ENCODE results near the gene SLC16A3. TPM values are rescaled to one million over a fixed set of nuclear protein-coding genes. Genes with fewer than 3 reads are reported as not detected.

Gene SLC16A3
- total and polyA plus RNA-seq, 10 of the 15 experiments (the other 5 are each of a cell fraction or from before 2014, with no cell fraction given) = 0.10 to 46.5 (median 8.0) TPM

- WGBS (ENCODE audit: insufficient coverage, insufficient replicate concordance, low lambda C conversion rate, missing lambda C conversion rate) = 96% methylated on average over 52 of the region's 54 CpGs
- BruUV-seq (replicated peaks) = no TSS peak
- no peak for DNase-seq (ENCODE audit: low read depth, low spot score)
- no peak overlapping the region for H3K27ac ChIP-seq (ENCODE audit: control insufficient read depth, insufficient read depth)
- no peak overlapping the region for H2AFZ ChIP-seq (ENCODE audit: control insufficient read depth, low read depth, low read length)
- ChIA-PET SMC1A (ENCODE audit: uncharacterized antibody, unreplicated experiment) (no interaction called here), CTCF (no interaction called here), POLR2A (no interaction called here), RAD21 (ENCODE audit: unreplicated experiment) (no interaction called here)
- no peaks in the 10 kb centered on the region for H3K4me1 ChIP-seq (ENCODE audit: control insufficient read depth, insufficient read depth, low read length)
- H3K4me3 ChIP-seq = no peak overlapping the region
- H3K36me3 ChIP-seq (ENCODE audit: control insufficient read depth in 2 of 2, insufficient read depth in 2 of 2, low read length in 1 of 2) = peaks cover 39 to 76% of the 10 kb centered on the region in 2 experiments
- H3K9ac ChIP-seq (ENCODE audit: control insufficient read depth, insufficient read depth, low read length) = no peak overlapping the region
- intact Hi-C loops (cut with micrococcal nuclease; ENCODE audit: unreplicated experiment) (no loop called here), in situ Hi-C loops (cut with MboI) (no loop called here)
- ATAC-seq = no peak
- no peak for FAIRE-seq
- no peaks in the 10 kb centered on the region for H3K9me3 ChIP-seq (replicated peaks; ENCODE audit: control insufficient read depth, insufficient read depth, low read length)
- TF ChIP-seq BCL3 (IDR thresholded peaks at IDR 0.05; ENCODE audit: borderline replicate concordance, insufficient read depth, low read depth, low read length, poor library complexity, severe bottlenecking) (no peak), POLR2AphosphoS2 (IDR thresholded peaks at IDR 0.05; ENCODE audit: low read depth, low read length) (0 out of 2 replicates have a peak, but pooled peaks have one; percentile 11), POLR2AphosphoS5 (IDR thresholded peaks at IDR 0.05; ENCODE audit: low read length) (0 out of 2 replicates have a peak, but pooled peaks have one; percentile 19), TCF7 (IDR thresholded peaks at IDR 0.05; ENCODE audit: borderline replicate concordance) (no peak), CBX5 (IDR thresholded peaks at IDR 0.05; ENCODE audit: low read depth) (no peak), NFXL1 (IDR thresholded peaks at IDR 0.05; ENCODE audit: borderline replicate concordance) (no peak), POLR2A (IDR thresholded peaks at IDR 0.05; ENCODE audit: low read depth, low read length) (peak; percentile 54), BACH1 (IDR thresholded peaks at IDR 0.05; ENCODE audit: borderline replicate concordance) (no peak), CBFB (IDR thresholded peaks at IDR 0.05; ENCODE audit: low read depth) (0 out of 2 replicates have a peak, but pooled peaks have one; percentile 1)
- TF ChIP-seq, protein P1, sequence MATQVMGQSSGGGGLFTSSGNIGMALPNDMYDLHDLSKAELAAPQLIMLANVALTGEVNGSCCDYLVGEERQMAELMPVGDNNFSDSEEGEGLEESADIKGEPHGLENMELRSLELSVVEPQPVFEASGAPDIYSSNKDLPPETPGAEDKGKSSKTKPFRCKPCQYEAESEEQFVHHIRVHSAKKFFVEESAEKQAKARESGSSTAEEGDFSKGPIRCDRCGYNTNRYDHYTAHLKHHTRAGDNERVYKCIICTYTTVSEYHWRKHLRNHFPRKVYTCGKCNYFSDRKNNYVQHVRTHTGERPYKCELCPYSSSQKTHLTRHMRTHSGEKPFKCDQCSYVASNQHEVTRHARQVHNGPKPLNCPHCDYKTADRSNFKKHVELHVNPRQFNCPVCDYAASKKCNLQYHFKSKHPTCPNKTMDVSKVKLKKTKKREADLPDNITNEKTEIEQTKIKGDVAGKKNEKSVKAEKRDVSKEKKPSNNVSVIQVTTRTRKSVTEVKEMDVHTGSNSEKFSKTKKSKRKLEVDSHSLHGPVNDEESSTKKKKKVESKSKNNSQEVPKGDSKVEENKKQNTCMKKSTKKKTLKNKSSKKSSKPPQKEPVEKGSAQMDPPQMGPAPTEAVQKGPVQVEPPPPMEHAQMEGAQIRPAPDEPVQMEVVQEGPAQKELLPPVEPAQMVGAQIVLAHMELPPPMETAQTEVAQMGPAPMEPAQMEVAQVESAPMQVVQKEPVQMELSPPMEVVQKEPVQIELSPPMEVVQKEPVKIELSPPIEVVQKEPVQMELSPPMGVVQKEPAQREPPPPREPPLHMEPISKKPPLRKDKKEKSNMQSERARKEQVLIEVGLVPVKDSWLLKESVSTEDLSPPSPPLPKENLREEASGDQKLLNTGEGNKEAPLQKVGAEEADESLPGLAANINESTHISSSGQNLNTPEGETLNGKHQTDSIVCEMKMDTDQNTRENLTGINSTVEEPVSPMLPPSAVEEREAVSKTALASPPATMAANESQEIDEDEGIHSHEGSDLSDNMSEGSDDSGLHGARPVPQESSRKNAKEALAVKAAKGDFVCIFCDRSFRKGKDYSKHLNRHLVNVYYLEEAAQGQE (IDR thresholded peaks at IDR 0.05; ENCODE audit: low read depth, low read length) = no peak
- H3K27me3 ChIP-seq (replicated peaks in 1 of 2; ENCODE audit: control insufficient read depth in 2 of 2, insufficient read depth in 2 of 2, low read length in 1 of 2) = no peaks in the 10 kb centered on the region
- no peaks in the 10 kb centered on the region; the same call in 1 of the 2 replicates for H3K79me2 ChIP-seq (ENCODE audit: control insufficient read depth, insufficient read depth, low read length)
- peaks cover 8% of the 10 kb centered on the region for H4K20me1 ChIP-seq (ENCODE audit: control insufficient read depth, insufficient read depth)
- H3K4me2 ChIP-seq (ENCODE audit: control insufficient read depth, insufficient read depth) = no peak overlapping the region
These were observed 20.2 kb downstream of the SLC16A3 start for GRCh38 chr17:82248815-82249674.
